IPS-18c (cell line): ENCODE data around the gene KASH5.
"Not testable (repeated sequence)": the region's sequence is repeated elsewhere in the genome, so short reads cannot be mapped to it uniquely, and the experiment has no call there.

Source experiments
- H3K4me3 ChIP-seq: 2 replicates; pipeline ENCODE4 v1.7.0; 2013; ENCODE audit warnings: low read depth, mild to moderate bottlenecking, low read length, moderate library complexity; ENCODE audit not compliant: insufficient read depth
- H3K9me3 ChIP-seq: one replicate; pipeline ENCODE4 v1.6.1; 2013; ENCODE audit warnings: mild to moderate bottlenecking, low read length, moderate library complexity; ENCODE audit not compliant: control insufficient read depth, insufficient read depth

Gene KASH5

GRCh38 chr19:49440439-49441209, 52.6 kb downstream of the KASH5 start:
- peak overlapping the region; percentile 50 for H3K4me3 ChIP-seq
- H3K9me3 ChIP-seq, result no peaks in the 10 kb centered on the region

GRCh38 chr19:49441210-49441959, 53.3 kb downstream of the KASH5 start, which contains the start of gene SLC17A7:
Gene SLC17A7, minus strand, starts transcription at chr19:49441527. Its CDS starts 148 bp downstream, at chr19:49441379.
- Histone ChIP-seq H3K4me3 (peak within 1 kb of the TSS; percentile 50), H3K9me3 (no peaks in the 10 kb centered on the region)

- Histone ChIP-seq H3K4me3 (peak overlapping the region; percentile 22; the same call in 1 of the 2 replicates), H3K9me3 (no peaks in the 10 kb centered on the region)
Observed at GRCh38 chr19:49441960-49442350, 53.9 kb downstream of the KASH5 start.

GRCh38 chr19:49442354-49442753, 54.3 kb downstream of the KASH5 start:
- peak overlapping the region; percentile 22 for H3K4me3 ChIP-seq
- no peaks in the 10 kb centered on the region for H3K9me3 ChIP-seq

GRCh38 chr19:49442771-49443365, 54.8 kb downstream of the KASH5 start:
- H3K4me3 ChIP-seq, result peak overlapping the region; percentile 85
- no peaks in the 10 kb centered on the region for H3K9me3 ChIP-seq

- Histone ChIP-seq H3K9me3 (no peaks in the 10 kb centered on the region), H3K4me3 (peak overlapping the region; percentile 85)
Observed at GRCh38 chr19:49443366-49444099, 55.5 kb downstream of the KASH5 start.

- H3K4me3 ChIP-seq, H3K9me3 ChIP-seq: not testable (repeated sequence)
Observed at GRCh38 chr19:49444100-49444700, 56.2 kb downstream of the KASH5 start.

- Histone ChIP-seq H3K9me3 (no peaks in the 10 kb centered on the region), H3K4me3 (no peak overlapping the region)
Observed at GRCh38 chr19:49445997-49446396, 57.9 kb downstream of the KASH5 start.

- Histone ChIP-seq H3K4me3 (no peak overlapping the region), H3K9me3 (no peaks in the 10 kb centered on the region)
Observed at GRCh38 chr19:49447485-49448431, 59.7 kb downstream of the KASH5 start.

- Histone ChIP-seq H3K9me3 (no peaks in the 10 kb centered on the region), H3K4me3 (no peak overlapping the region)
Observed at GRCh38 chr19:49448432-49448786, 60.4 kb downstream of the KASH5 start.

- no peaks in the 10 kb centered on the region for H3K9me3 ChIP-seq
- H3K4me3 ChIP-seq, result peak overlapping the region; percentile 71
Observed at GRCh38 chr19:49450405-49450804, 62.4 kb downstream of the KASH5 start.

GRCh38 chr19:49451430-49452181, 63.6 kb downstream of the KASH5 start, which contains the start of gene PIH1D1:
Gene PIH1D1, minus strand, starts transcription at chr19:49451814. Its CDS starts 240 bp downstream, at chr19:49451574.
- peak within 1 kb of the TSS; percentile 71 for H3K4me3 ChIP-seq
- H3K9me3 ChIP-seq, result no peaks in the 10 kb centered on the region

GRCh38 chr19:49453013-49453756, 65.1 kb downstream of the KASH5 start, which contains the start of gene ALDH16A1:
Gene ALDH16A1, plus strand, starts transcription at chr19:49453225. Its CDS starts 107 bp downstream, at chr19:49453332.
- H3K4me3 ChIP-seq, result peak within 1 kb of the TSS; percentile 58
- H3K9me3 ChIP-seq, result no peaks in the 10 kb centered on the region

GRCh38 chr19:49453757-49454240, 65.8 kb downstream of the KASH5 start:
- H3K4me3 ChIP-seq, result peak overlapping the region; percentile 58
- H3K9me3 ChIP-seq, result no peaks in the 10 kb centered on the region
